ENCODE results near the gene CD276.

- no peak for TF ChIP-seq CTCF (IDR thresholded peaks at IDR 0.05; ENCODE audit: low read depth, low read length)
- no peak for TF ChIP-seq EZH2phosphoT487 (IDR thresholded peaks at IDR 0.05; ENCODE audit: low read depth)
Observed at GRCh38 chr15:73756390-73756789, 72.2 kb downstream of the CD276 start.
